ENCODE data around the gene SLC44A4. TPM values are rescaled to one million over a fixed set of nuclear protein-coding genes. Genes with fewer than 3 reads are reported as not detected.

Gene SLC44A4
- total and polyA plus RNA-seq, 9 of the 15 experiments (the other 6 are each of a cell fraction or from before 2014, with no cell fraction given): 7.9 to 18.6 (median 11.2) TPM

GRCh38 chr6:31877651-31878161 is 1.1 kb downstream of the SLC44A4 start:
- Histone ChIP-seq H3K79me2 (ENCODE audit: control insufficient read depth, insufficient read depth, low read length) (no peaks in the 10 kb centered on the region), H2AFZ (ENCODE audit: low read depth, low read length) (peak overlapping the region; percentile 71; the same call in 1 of the 2 replicates), H3K27me3 (ENCODE audit: control insufficient read depth in 2 of 2, insufficient read depth in 2 of 2, low read length in 2 of 2) (no peaks in the 10 kb centered on the region), H3K9ac (ENCODE audit: insufficient read depth in 1 of 2, low read depth in 2 of 2, low read length in 2 of 2) (peak overlapping the region in 1 of 2 experiments; percentile 80; a peak in 2 of 4 replicates), H3K4me2 (ENCODE audit: insufficient read depth, low read length) (no peak overlapping the region), H3K4me1 (replicated peaks in 1 of 2; ENCODE audit: control insufficient read depth in 2 of 2, insufficient read depth in 2 of 2, low read length in 2 of 2) (peaks cover 0 to 31% of the 10 kb centered on the region in 2 experiments; a peak in 3 of 5 replicates), H3K9me3 (replicated peaks; ENCODE audit: control insufficient read depth, insufficient read depth, low read depth, low read length) (no peaks in the 10 kb centered on the region), H3K4me3 (no peak overlapping the region), H3K36me3 (ENCODE audit: control insufficient read depth, insufficient read depth, low read length) (peaks cover 30% of the 10 kb centered on the region; the same call in 2 of the 3 replicates), H4K20me1 (replicated peaks; ENCODE audit: control insufficient read depth, insufficient read depth, low read length) (no peaks in the 10 kb centered on the region), H3K27ac (ENCODE audit: extremely low read depth, low read depth, low read length) (no peak overlapping the region), H3K9me1 (ENCODE audit: control insufficient read depth, insufficient read depth, low read length) (no peaks in the 10 kb centered on the region)
- intact Hi-C loops (cut with micrococcal nuclease): no loop called here
- in situ Hi-C loops (cut with MboI): no loop called here
- CTCF ChIA-PET (ENCODE audit: low intra/inter-chr PET ratio): no interaction called here
- no TSS peak for BruUV-seq (replicated peaks)
- TF ChIP-seq PKNOX1 (IDR thresholded peaks at IDR 0.05): peak; percentile 90
- TF ChIP-seq ZBTB7A (IDR thresholded peaks at IDR 0.05; ENCODE audit: borderline replicate concordance, control insufficient read depth, low read depth, low read length): 0 out of 2 replicates have a peak, but pooled peaks have one; percentile 16
- no peak for TF ChIP-seq NKRF (IDR thresholded peaks at IDR 0.05; ENCODE audit: borderline replicate concordance)
- TF ChIP-seq ELF2 (CRISPR knock-in tag; IDR thresholded peaks at IDR 0.05): no peak
- peak; percentile 54; the same call in 1 of the 2 replicates for TF ChIP-seq NFIC (IDR thresholded peaks at IDR 0.05)
- TF ChIP-seq ZNF263 (CRISPR knock-in tag; IDR thresholded peaks at IDR 0.05; ENCODE audit: borderline replicate concordance): peak; percentile 80
- TF ChIP-seq ZC3H8 (IDR thresholded peaks at IDR 0.05): no peak
- POLR2A ChIA-PET: no interaction called here
- no peak for FAIRE-seq
- WGBS (ENCODE audit: insufficient coverage, low coverage, missing lambda C conversion rate): 54% methylated on average over 10 of the region's 10 CpGs
- peak; percentile 74 for ATAC-seq
- peak in 1 of 4 experiments; percentile 26 for DNase-seq (ENCODE audit: extremely low read depth in 1 of 4, low spot score in 3 of 4)
